Activated naive CD8-positive, alpha-beta T cell treated with anti-CD3 and anti-CD28 coated beads, Interleukin-2, amount 10 ng/mL, durations not matched to agents 7 days and 5 days (primary cell): ENCODE data around the gene EFHD1. TPM values are rescaled to one million over a fixed set of nuclear protein-coding genes. Genes with fewer than 3 reads are reported as not detected.
A peak's percentile ranks its signal among the peaks of the same experiment; 100 is the strongest.
"Not testable (repeated sequence)": the region's sequence is repeated elsewhere in the genome, so short reads cannot be mapped to it uniquely, and the experiment has no call there.

Experiments used
- ATAC-seq: fragments of 150-1000 bp; cut with Tn5 transposase; one replicate; pipeline ENCODE4 v1.10.0; 2021; ENCODE audit warnings: low read depth, moderate library complexity
- POLR2A ChIA-PET: fragments of 350-600 bp; sonication (Branson Sonifier 250); formaldehyde crosslinking; loops from one replicate; lab custom pipeline; 2021; ENCODE audit warnings: antibody characterized with exemption; lab: Charles Lee
- DNase-seq: peaks from one replicate; pipeline ENCODE4 v3.0.0; 2021
- H3K27ac Mint-ChIP-seq: one replicate; pipeline ENCODE4 v1.8.0; 2022; ENCODE audit warnings: mild to moderate bottlenecking, mixed read lengths
- H3K27me3 Mint-ChIP-seq: one replicate; pipeline ENCODE4 v1.8.0; 2022; ENCODE audit warnings: mild to moderate bottlenecking, moderate library complexity, mixed read lengths
- H3K36me3 Mint-ChIP-seq: one replicate; pipeline ENCODE4 v1.8.0; 2021; ENCODE audit warnings: mild to moderate bottlenecking, mixed read lengths
- H3K4me1 Mint-ChIP-seq: one replicate; pipeline ENCODE4 v1.8.0; 2021; ENCODE audit warnings: mixed read lengths
- H3K4me3 Mint-ChIP-seq: one replicate; pipeline ENCODE4 v1.8.0; 2022; ENCODE audit warnings: mild to moderate bottlenecking, moderate library complexity, mixed read lengths
- H3K9me3 Mint-ChIP-seq: one replicate; pipeline ENCODE4 v1.8.0; 2021; ENCODE audit warnings: mixed read lengths
- total RNA-seq, 2 experiments: library from RNA; stranded (reverse); gene quantifications; one replicate each; pipeline ENCODE4 v1.2.3, GENCODE V29; 2021

EFHD1 gene
- total RNA-seq, 2 experiments from 2014 or later: 7.6 to 8.8 TPM

- Mint-ChIP-seq H3K4me3 (no peak overlapping the region), H3K4me1 (peaks cover 11% of the 10 kb centered on the region), H3K36me3 (no peaks in the 10 kb centered on the region), H3K27ac (no peak overlapping the region), H3K27me3 (peaks cover 18% of the 10 kb centered on the region), H3K9me3 (no peaks in the 10 kb centered on the region)
- POLR2A ChIA-PET: no interaction called here
- ATAC-seq (no peak), DNase-seq (no peak)
These were observed 41.1 kb downstream of the EFHD1 start for GRCh38 chr2:232674491-232674890.

- H3K27ac Mint-ChIP-seq: no peak overlapping the region
- H3K36me3 Mint-ChIP-seq: no peaks in the 10 kb centered on the region
- DNase-seq (no peak), ATAC-seq (no peak)
- no peak overlapping the region for H3K4me3 Mint-ChIP-seq
- peaks cover 11% of the 10 kb centered on the region for H3K4me1 Mint-ChIP-seq
- H3K9me3 Mint-ChIP-seq: no peaks in the 10 kb centered on the region
- peaks cover 11% of the 10 kb centered on the region for H3K27me3 Mint-ChIP-seq
- POLR2A ChIA-PET: no interaction called here
These were observed 42.0 kb downstream of the EFHD1 start for GRCh38 chr2:232675381-232675780.

GRCh38 chr2:232680006-232680405 lies 46.6 kb downstream of the EFHD1 start:
- DNase-seq: no peak
- no peak overlapping the region for H3K4me3 Mint-ChIP-seq
- H3K27me3 Mint-ChIP-seq: peaks cover 5% of the 10 kb centered on the region
- H3K9me3 Mint-ChIP-seq: no peaks in the 10 kb centered on the region
- H3K4me1 Mint-ChIP-seq: peaks cover 9% of the 10 kb centered on the region
- no peaks in the 10 kb centered on the region for H3K36me3 Mint-ChIP-seq
- ATAC-seq: no peak
- POLR2A ChIA-PET: no interaction called here
- no peak overlapping the region for H3K27ac Mint-ChIP-seq

GRCh38 chr2:232681527-232681926 lies 48.1 kb downstream of the EFHD1 start:
- no peak overlapping the region for H3K27ac Mint-ChIP-seq
- no peaks in the 10 kb centered on the region for H3K9me3 Mint-ChIP-seq
- POLR2A ChIA-PET: no interaction called here
- ATAC-seq (no peak), DNase-seq (no peak)
- H3K4me3 Mint-ChIP-seq: no peak overlapping the region
- no peaks in the 10 kb centered on the region for H3K36me3 Mint-ChIP-seq
- H3K4me1 Mint-ChIP-seq: peaks cover 3% of the 10 kb centered on the region
- peaks cover 5% of the 10 kb centered on the region for H3K27me3 Mint-ChIP-seq

GRCh38 chr2:232683368-232683767 lies 50.0 kb downstream of the EFHD1 start:
- no peaks in the 10 kb centered on the region for H3K9me3 Mint-ChIP-seq
- no peak for ATAC-seq

GRCh38 chr2:232685391-232685790 lies 52.0 kb downstream of the EFHD1 start:
- H3K9me3 Mint-ChIP-seq, H3K36me3 Mint-ChIP-seq, H3K4me3 Mint-ChIP-seq, DNase-seq, H3K27me3 Mint-ChIP-seq, H3K4me1 Mint-ChIP-seq, H3K27ac Mint-ChIP-seq, ATAC-seq: not testable (repeated sequence)
- POLR2A ChIA-PET: interaction anchor here (0.6 kb wide), 1 partner anchor 458 kb away, joined by 4 read pairs; no protein-coding TSS in a partner anchor

More at GRCh38 chr2:232683368-232683767, 50.0 kb downstream of the EFHD1 start:
- no peak overlapping the region for H3K27ac Mint-ChIP-seq
- H3K4me1 Mint-ChIP-seq: no peaks in the 10 kb centered on the region
- POLR2A ChIA-PET: interaction anchor here (0.7 kb wide), 1 partner anchor 307 kb away, joined by 3 read pairs; no protein-coding TSS in a partner anchor
- H3K36me3 Mint-ChIP-seq: no peaks in the 10 kb centered on the region
- peaks cover 5% of the 10 kb centered on the region for H3K27me3 Mint-ChIP-seq
- DNase-seq: no peak
- H3K4me3 Mint-ChIP-seq: no peak overlapping the region

- no peak for ATAC-seq
- no peak overlapping the region for H3K27ac Mint-ChIP-seq
- no peaks in the 10 kb centered on the region for H3K27me3 Mint-ChIP-seq
- no peak overlapping the region for H3K4me3 Mint-ChIP-seq
- POLR2A ChIA-PET: interaction anchor here (0.7 kb wide), 1 partner anchor 44 kb away, joined by 5 read pairs; no protein-coding TSS in a partner anchor
- H3K9me3 Mint-ChIP-seq: no peaks in the 10 kb centered on the region
- DNase-seq: no peak
- no peaks in the 10 kb centered on the region for H3K36me3 Mint-ChIP-seq
- H3K4me1 Mint-ChIP-seq: no peaks in the 10 kb centered on the region
These were observed 54.2 kb downstream of the EFHD1 start for GRCh38 chr2:232687382-232688160.

GRCh38 chr2:232688201-232688600 lies 54.8 kb downstream of the EFHD1 start:
- ATAC-seq: no peak
- Mint-ChIP-seq H3K4me1 (no peaks in the 10 kb centered on the region), H3K36me3 (no peaks in the 10 kb centered on the region), H3K9me3 (no peaks in the 10 kb centered on the region), H3K27ac (no peak overlapping the region), H3K4me3 (no peak overlapping the region), H3K27me3 (no peaks in the 10 kb centered on the region)
- POLR2A ChIA-PET: no interaction called here
- DNase-seq: no peak

- no peak overlapping the region for H3K27ac Mint-ChIP-seq
- DNase-seq: no peak
- H3K9me3 Mint-ChIP-seq: no peaks in the 10 kb centered on the region
- POLR2A ChIA-PET: no interaction called here
- H3K4me3 Mint-ChIP-seq: no peak overlapping the region
- H3K4me1 Mint-ChIP-seq: no peaks in the 10 kb centered on the region
- H3K36me3 Mint-ChIP-seq: no peaks in the 10 kb centered on the region
- ATAC-seq: no peak
- no peaks in the 10 kb centered on the region for H3K27me3 Mint-ChIP-seq
These were observed 55.9 kb downstream of the EFHD1 start for GRCh38 chr2:232689152-232689910.

- POLR2A ChIA-PET, H3K36me3 Mint-ChIP-seq, H3K27me3 Mint-ChIP-seq, H3K4me3 Mint-ChIP-seq, DNase-seq, H3K27ac Mint-ChIP-seq, ATAC-seq, H3K9me3 Mint-ChIP-seq, H3K4me1 Mint-ChIP-seq: not testable (repeated sequence)
These were observed 57.7 kb downstream of the EFHD1 start for GRCh38 chr2:232691117-232691516.

- no peaks in the 10 kb centered on the region for H3K27me3 Mint-ChIP-seq
- POLR2A ChIA-PET: no interaction called here
- H3K4me1 Mint-ChIP-seq: peaks cover 7% of the 10 kb centered on the region
- no peak overlapping the region for H3K4me3 Mint-ChIP-seq
- H3K36me3 Mint-ChIP-seq: no peaks in the 10 kb centered on the region
- no peak overlapping the region for H3K27ac Mint-ChIP-seq
- ATAC-seq (no peak), DNase-seq (no peak)
- peaks cover 2% of the 10 kb centered on the region for H3K9me3 Mint-ChIP-seq
These were observed 59.9 kb downstream of the EFHD1 start for GRCh38 chr2:232693344-232693743.

GRCh38 chr2:232696609-232697058 lies 63.2 kb downstream of the EFHD1 start:
- peak overlapping the region; percentile 65 for H3K27ac Mint-ChIP-seq
- H3K4me3 Mint-ChIP-seq: peak overlapping the region; percentile 92
- ATAC-seq: no peak
- peaks cover 27% of the 10 kb centered on the region for H3K4me1 Mint-ChIP-seq
- H3K36me3 Mint-ChIP-seq: peaks cover 10% of the 10 kb centered on the region
- H3K9me3 Mint-ChIP-seq: peaks cover 2% of the 10 kb centered on the region
- H3K27me3 Mint-ChIP-seq: no peaks in the 10 kb centered on the region
- no peak for DNase-seq
- POLR2A ChIA-PET: interaction anchor here (0.7 kb wide), 1 partner anchor 10 kb away, joined by 3 read pairs; no protein-coding TSS in a partner anchor

GRCh38 chr2:232697059-232697806 lies 63.8 kb downstream of the EFHD1 start, which contains the start of gene GIGYF2:
GIGYF2 (plus strand) TSS chr2:232697331; CDS start chr2:232735198, 37,867 bp downstream.
- Mint-ChIP-seq H3K4me1 (peaks cover 27% of the 10 kb centered on the region), H3K27me3 (no peaks in the 10 kb centered on the region), H3K9me3 (peaks cover 2% of the 10 kb centered on the region), H3K27ac (peak within 1 kb of the TSS; percentile 84), H3K4me3 (peak within 1 kb of the TSS; percentile 92), H3K36me3 (peaks cover 11% of the 10 kb centered on the region)
- peak; percentile 88 for ATAC-seq
- DNase-seq: peak; percentile 94
- POLR2A ChIA-PET: interaction anchor here (0.7 to 1.1 kb wide), 3 partner anchors 11 to 364 kb away, joined by 3 to 4 read pairs (median 4); no protein-coding TSS in a partner anchor
